ENCODE results near the gene P2RX1.

GRCh38 chr17:3865176-3865575, 51.1 kb downstream of the P2RX1 start:
- TF ChIP-seq CEBPB (IDR thresholded peaks at IDR 0.05) = no peak
- TF ChIP-seq JUN (IDR thresholded peaks at IDR 0.05) = no peak
- no peak for TF ChIP-seq POLR2A (IDR thresholded peaks at IDR 0.05; ENCODE audit: low read length)
- TF ChIP-seq CTCF (IDR thresholded peaks at IDR 0.05) = no peak
- no peak for TF ChIP-seq EP300 (IDR thresholded peaks at IDR 0.05)
- TF ChIP-seq POLR2AphosphoS2 (conservative IDR thresholded peaks at IDR 0.05; ENCODE audit: low read length) = no peak
- TF ChIP-seq SMC3 (IDR thresholded peaks at IDR 0.05) = no peak
- no peak for TF ChIP-seq RAD21 (conservative IDR thresholded peaks at IDR 0.05 in 1 of 2, IDR thresholded peaks at IDR 0.05 in 1 of 2)
- no peak for TF ChIP-seq TP53 (CRISPR knock-in tag; IDR thresholded peaks at IDR 0.05)
- TF ChIP-seq KDM5A (IDR thresholded peaks at IDR 0.05) = no peak
- TF ChIP-seq USF2 (IDR thresholded peaks at IDR 0.05) = no peak
- TF ChIP-seq REST (IDR thresholded peaks at IDR 0.05) = no peak
